Astrocyte (in vitro differentiated cells and primary cell): ENCODE measurements around the gene ITM2C. TPM values are rescaled to one million over a fixed set of nuclear protein-coding genes. Genes with fewer than 3 reads are reported as not detected.

Source experiments
- DNase-seq: peaks from one replicate; pipeline ENCODE4 v3.0.0-alpha.2; 2010; ENCODE audit warnings: low read depth
- FAIRE-seq: peaks from 2 replicates; lab custom pipeline; 2011; peaks lifted over from hg19 to GRCh38; lab: Jason Lieb, UNC
- H2AFZ ChIP-seq: 2 replicates; pipeline ENCODE4 v1.6.0; 2012; ENCODE audit warnings: low read depth, low read length, inconsistent platforms
- H3K27ac ChIP-seq: 2 replicates; pipeline ENCODE4 v1.5.1; 2011; ENCODE audit warnings: low read depth, low read length, inconsistent platforms
- H3K27me3 ChIP-seq: 2 replicates; pipeline ENCODE4 v1.6.0; 2011; ENCODE audit warnings: low read length, inconsistent platforms; ENCODE audit not compliant: insufficient read depth
- H3K36me3 ChIP-seq: 2 replicates; pipeline ENCODE4 v1.5.1; 2011; ENCODE audit warnings: low read length, inconsistent platforms; ENCODE audit not compliant: insufficient read depth
- H3K4me1 ChIP-seq: 2 replicates; pipeline ENCODE4 v1.5.1; 2011; ENCODE audit warnings: low read length, inconsistent platforms; ENCODE audit not compliant: insufficient read depth
- H3K4me2 ChIP-seq: 2 replicates; pipeline ENCODE4 v1.6.0; 2012; ENCODE audit warnings: low read length, inconsistent platforms
- H3K4me3 ChIP-seq: 2 replicates; pipeline ENCODE4 v1.5.1; 2011; ENCODE audit warnings: low read depth, mild to moderate bottlenecking, low read length, inconsistent platforms; ENCODE audit not compliant: insufficient read depth
- H3K79me2 ChIP-seq: 2 replicates; pipeline ENCODE4 v1.6.0; 2012; ENCODE audit warnings: mild to moderate bottlenecking, low read length, inconsistent platforms; ENCODE audit not compliant: insufficient read depth
- H3K9ac ChIP-seq: 2 replicates; pipeline ENCODE4 v1.6.0; 2012; ENCODE audit warnings: mild to moderate bottlenecking, low read length, inconsistent platforms
- H3K9me3 ChIP-seq: 2 replicates; pipeline ENCODE4 v1.5.1; 2012; ENCODE audit warnings: low read depth, mild to moderate bottlenecking, low read length, inconsistent platforms; ENCODE audit not compliant: insufficient read depth
- H4K20me1 ChIP-seq: 2 replicates; pipeline ENCODE4 v1.6.0; 2012; ENCODE audit warnings: low read length, inconsistent platforms; ENCODE audit not compliant: insufficient read depth
- H3K27ac Mint-ChIP-seq: one replicate; pipeline ENCODE4 v1.8.0; 2021; ENCODE audit warnings: mild to moderate bottlenecking, mixed read lengths; ENCODE audit not compliant: unreplicated experiment
- H3K27me3 Mint-ChIP-seq: one replicate; pipeline ENCODE4 v1.8.0; 2021; ENCODE audit warnings: low read depth, mixed read lengths; ENCODE audit not compliant: unreplicated experiment
- H3K36me3 Mint-ChIP-seq: one replicate; pipeline ENCODE4 v1.8.0; 2021; ENCODE audit warnings: low read depth, mixed read lengths; ENCODE audit not compliant: unreplicated experiment
- H3K4me1 Mint-ChIP-seq: one replicate; pipeline ENCODE4 v1.8.0; 2021; ENCODE audit warnings: low read depth, mixed read lengths; ENCODE audit not compliant: unreplicated experiment
- H3K4me3 Mint-ChIP-seq: one replicate; pipeline ENCODE4 v1.8.0; 2021; ENCODE audit warnings: mild to moderate bottlenecking, moderate library complexity, mixed read lengths; ENCODE audit not compliant: unreplicated experiment
- H3K9me3 Mint-ChIP-seq: one replicate; pipeline ENCODE4 v1.8.0; 2021; ENCODE audit warnings: mild to moderate bottlenecking, mixed read lengths; ENCODE audit not compliant: unreplicated experiment
- EZH2 ChIP-seq: IDR thresholded peaks from 2 replicates; pipeline ENCODE4 v1.6.1; 2012; ENCODE audit warnings: mild to moderate bottlenecking, low read length, inconsistent platforms; ENCODE audit not compliant: insufficient read depth
- total RNA-seq: library from RNA; stranded (reverse); gene quantifications from 2 replicates; pipeline ENCODE4 v1.2.1, GENCODE V29; 2021
- TF ChIP-seq, protein P1 (sequence below): IDR thresholded peaks from 2 replicates; pipeline ENCODE4 v1.5.1; 2011; ENCODE audit warnings: low read depth, mild to moderate bottlenecking, inconsistent platforms, low read length, moderate library complexity; ENCODE audit not compliant: insufficient read depth

The ITM2C gene
- total RNA-seq, 1 donor from 2014 or later, result 458 TPM

DNA sequence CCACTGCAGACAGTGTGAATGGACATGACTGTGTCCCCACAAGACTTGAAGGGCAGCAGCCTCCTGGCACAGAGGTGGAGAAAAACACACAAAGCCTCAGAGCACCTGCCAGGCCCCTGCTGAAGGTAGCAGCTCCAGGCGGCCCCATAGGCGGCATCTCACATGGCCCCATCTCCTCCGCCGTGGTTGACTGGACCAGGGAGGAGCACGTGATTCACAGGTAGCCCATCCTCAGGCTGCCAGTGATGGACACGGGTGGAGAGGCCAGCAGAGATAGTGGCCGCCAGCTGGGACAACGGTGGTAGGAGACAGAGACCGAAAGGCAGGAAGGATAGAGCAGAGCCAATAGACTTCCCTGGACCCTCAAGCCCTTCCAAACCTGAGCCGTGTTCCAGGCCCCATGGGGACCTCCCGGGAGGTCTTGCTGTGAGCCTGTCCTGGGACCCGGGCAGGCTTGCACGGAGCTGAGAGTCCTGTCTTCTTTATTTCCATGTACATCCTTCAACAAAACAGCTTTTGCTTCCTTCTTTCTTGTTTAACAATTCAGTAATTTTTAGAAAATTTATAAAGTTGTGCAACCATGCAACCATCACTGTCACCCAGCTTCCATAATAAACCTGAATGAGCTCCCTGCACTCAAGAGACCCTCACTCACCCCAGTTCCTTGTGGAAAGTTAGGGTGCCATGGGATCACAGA is 33.4 kb downstream of the ITM2C start:
- H3K9me3 Mint-ChIP-seq, result no peaks in the 10 kb centered on the region
- no peak overlapping the region for H3K4me2 ChIP-seq
- H3K9me3 ChIP-seq, result no peaks in the 10 kb centered on the region
- H3K36me3 Mint-ChIP-seq, result no peaks in the 10 kb centered on the region
- peaks cover 26% of the 10 kb centered on the region for H3K27me3 ChIP-seq
- no peaks in the 10 kb centered on the region for H3K4me1 ChIP-seq
- no peaks in the 10 kb centered on the region for H4K20me1 ChIP-seq
- H3K79me2 ChIP-seq, result no peaks in the 10 kb centered on the region
- FAIRE-seq, result no peak
- peaks cover 6% of the 10 kb centered on the region for H3K4me1 Mint-ChIP-seq
- no peak overlapping the region for H3K9ac ChIP-seq
- DNase-seq, result no peak
- no peak overlapping the region for H3K27ac ChIP-seq
- TF ChIP-seq, protein P1, sequence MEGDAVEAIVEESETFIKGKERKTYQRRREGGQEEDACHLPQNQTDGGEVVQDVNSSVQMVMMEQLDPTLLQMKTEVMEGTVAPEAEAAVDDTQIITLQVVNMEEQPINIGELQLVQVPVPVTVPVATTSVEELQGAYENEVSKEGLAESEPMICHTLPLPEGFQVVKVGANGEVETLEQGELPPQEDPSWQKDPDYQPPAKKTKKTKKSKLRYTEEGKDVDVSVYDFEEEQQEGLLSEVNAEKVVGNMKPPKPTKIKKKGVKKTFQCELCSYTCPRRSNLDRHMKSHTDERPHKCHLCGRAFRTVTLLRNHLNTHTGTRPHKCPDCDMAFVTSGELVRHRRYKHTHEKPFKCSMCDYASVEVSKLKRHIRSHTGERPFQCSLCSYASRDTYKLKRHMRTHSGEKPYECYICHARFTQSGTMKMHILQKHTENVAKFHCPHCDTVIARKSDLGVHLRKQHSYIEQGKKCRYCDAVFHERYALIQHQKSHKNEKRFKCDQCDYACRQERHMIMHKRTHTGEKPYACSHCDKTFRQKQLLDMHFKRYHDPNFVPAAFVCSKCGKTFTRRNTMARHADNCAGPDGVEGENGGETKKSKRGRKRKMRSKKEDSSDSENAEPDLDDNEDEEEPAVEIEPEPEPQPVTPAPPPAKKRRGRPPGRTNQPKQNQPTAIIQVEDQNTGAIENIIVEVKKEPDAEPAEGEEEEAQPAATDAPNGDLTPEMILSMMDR, result no peak
- TF ChIP-seq EZH2, result no peak
- H3K27me3 Mint-ChIP-seq, result peaks cover 45% of the 10 kb centered on the region
- no peak overlapping the region for H3K4me3 ChIP-seq
- H3K36me3 ChIP-seq, result no peaks in the 10 kb centered on the region
- no peak overlapping the region for H3K4me3 Mint-ChIP-seq
- no peak overlapping the region for H2AFZ ChIP-seq
- H3K27ac Mint-ChIP-seq, result no peak overlapping the region

GRCh38 chr2:230898713-230899091 is 34.0 kb downstream of the ITM2C start:
- peak overlapping the region; percentile 47 for H3K27ac Mint-ChIP-seq
- no peaks in the 10 kb centered on the region for H3K9me3 ChIP-seq
- DNase-seq, result no peak
- H3K4me2 ChIP-seq, result no peak overlapping the region
- H3K27me3 ChIP-seq, result peaks cover 26% of the 10 kb centered on the region
- peaks cover 51% of the 10 kb centered on the region for H3K27me3 Mint-ChIP-seq
- no peak overlapping the region for H3K4me3 ChIP-seq
- H3K4me3 Mint-ChIP-seq, result no peak overlapping the region
- H3K36me3 Mint-ChIP-seq, result no peaks in the 10 kb centered on the region
- H2AFZ ChIP-seq, result no peak overlapping the region
- peaks cover 4% of the 10 kb centered on the region for H3K4me1 Mint-ChIP-seq
- H4K20me1 ChIP-seq, result no peaks in the 10 kb centered on the region
- H3K79me2 ChIP-seq, result no peaks in the 10 kb centered on the region
- no peak overlapping the region for H3K27ac ChIP-seq
- H3K9ac ChIP-seq, result no peak overlapping the region
- no peaks in the 10 kb centered on the region for H3K36me3 ChIP-seq
- no peaks in the 10 kb centered on the region for H3K9me3 Mint-ChIP-seq
- FAIRE-seq, result no peak
- TF ChIP-seq, protein P1, result no peak
- no peak for TF ChIP-seq EZH2
- no peaks in the 10 kb centered on the region for H3K4me1 ChIP-seq

DNA sequence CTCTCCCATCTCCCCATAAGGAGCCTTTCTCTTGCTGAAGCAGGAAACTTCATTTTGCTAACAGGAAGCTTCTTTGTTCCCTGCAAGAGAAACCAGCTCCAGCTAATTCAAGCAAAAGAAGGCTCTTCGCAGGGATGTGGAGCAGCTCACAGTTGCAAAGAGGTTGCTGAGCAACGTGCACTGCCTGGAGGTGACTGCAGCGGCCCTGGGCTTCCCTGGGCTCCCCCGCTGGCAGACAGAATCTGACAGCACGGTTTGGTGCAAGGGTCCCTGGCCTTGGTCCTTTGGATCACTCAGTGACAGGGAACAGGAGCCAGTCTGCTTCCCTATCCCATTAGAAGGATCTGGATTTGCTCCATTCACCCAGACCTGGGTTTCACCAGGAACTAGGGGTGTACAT is 34.5 kb downstream of the ITM2C start:
- no peak overlapping the region for H3K27ac ChIP-seq
- Mint-ChIP-seq H3K27ac (no peak overlapping the region), H3K4me3 (no peak overlapping the region), H3K9me3 (no peaks in the 10 kb centered on the region), H3K4me1 (peaks cover 4% of the 10 kb centered on the region), H3K27me3 (peaks cover 55% of the 10 kb centered on the region), H3K36me3 (no peaks in the 10 kb centered on the region)
- TF ChIP-seq, protein P1, result no peak
- no peak for TF ChIP-seq EZH2
- H3K27me3 ChIP-seq, result peaks cover 26% of the 10 kb centered on the region
- no peak overlapping the region for H3K4me3 ChIP-seq
- H4K20me1 ChIP-seq, result no peaks in the 10 kb centered on the region
- H2AFZ ChIP-seq, result no peak overlapping the region
- no peaks in the 10 kb centered on the region for H3K36me3 ChIP-seq
- FAIRE-seq (no peak), DNase-seq (no peak)
- no peaks in the 10 kb centered on the region for H3K9me3 ChIP-seq
- no peak overlapping the region for H3K9ac ChIP-seq
- H3K79me2 ChIP-seq, result no peaks in the 10 kb centered on the region
- H3K4me1 ChIP-seq, result no peaks in the 10 kb centered on the region
- H3K4me2 ChIP-seq, result no peak overlapping the region
